Measurements from ENCODE around the gene TRPT1.

Gene TRPT1

GRCh38 chr11:64227405-64227956 is 1.5 kb upstream of the TRPT1 start:
- Histone ChIP-seq H3K4me1 (ENCODE audit: low read depth, poor library complexity, severe bottlenecking) (peaks cover 33% of the 10 kb centered on the region), H3K36me3 (ENCODE audit: insufficient read depth) (no peaks in the 10 kb centered on the region), H3K4me2 (peak overlapping the region; percentile 96; the same call in 1 of the 2 replicates), H3K27ac (no peak overlapping the region), H3K4me3 (IDR thresholded peaks at IDR 0.05; ENCODE audit: insufficient read depth, low read depth, low read length) (no peak overlapping the region), H2AFZ (ENCODE audit: low read depth) (no peak overlapping the region), H4K20me1 (ENCODE audit: insufficient read depth) (no peaks in the 10 kb centered on the region), H3K79me2 (ENCODE audit: insufficient read depth, low read depth) (no peaks in the 10 kb centered on the region), H3K27me3 (ENCODE audit: insufficient read depth, low read depth) (no peaks in the 10 kb centered on the region), H3K9ac (no peak overlapping the region)
- TF ChIP-seq, protein P1, sequence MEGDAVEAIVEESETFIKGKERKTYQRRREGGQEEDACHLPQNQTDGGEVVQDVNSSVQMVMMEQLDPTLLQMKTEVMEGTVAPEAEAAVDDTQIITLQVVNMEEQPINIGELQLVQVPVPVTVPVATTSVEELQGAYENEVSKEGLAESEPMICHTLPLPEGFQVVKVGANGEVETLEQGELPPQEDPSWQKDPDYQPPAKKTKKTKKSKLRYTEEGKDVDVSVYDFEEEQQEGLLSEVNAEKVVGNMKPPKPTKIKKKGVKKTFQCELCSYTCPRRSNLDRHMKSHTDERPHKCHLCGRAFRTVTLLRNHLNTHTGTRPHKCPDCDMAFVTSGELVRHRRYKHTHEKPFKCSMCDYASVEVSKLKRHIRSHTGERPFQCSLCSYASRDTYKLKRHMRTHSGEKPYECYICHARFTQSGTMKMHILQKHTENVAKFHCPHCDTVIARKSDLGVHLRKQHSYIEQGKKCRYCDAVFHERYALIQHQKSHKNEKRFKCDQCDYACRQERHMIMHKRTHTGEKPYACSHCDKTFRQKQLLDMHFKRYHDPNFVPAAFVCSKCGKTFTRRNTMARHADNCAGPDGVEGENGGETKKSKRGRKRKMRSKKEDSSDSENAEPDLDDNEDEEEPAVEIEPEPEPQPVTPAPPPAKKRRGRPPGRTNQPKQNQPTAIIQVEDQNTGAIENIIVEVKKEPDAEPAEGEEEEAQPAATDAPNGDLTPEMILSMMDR (conservative IDR thresholded peaks at IDR 0.05; ENCODE audit: low read depth, low read length): no peak

DNA sequence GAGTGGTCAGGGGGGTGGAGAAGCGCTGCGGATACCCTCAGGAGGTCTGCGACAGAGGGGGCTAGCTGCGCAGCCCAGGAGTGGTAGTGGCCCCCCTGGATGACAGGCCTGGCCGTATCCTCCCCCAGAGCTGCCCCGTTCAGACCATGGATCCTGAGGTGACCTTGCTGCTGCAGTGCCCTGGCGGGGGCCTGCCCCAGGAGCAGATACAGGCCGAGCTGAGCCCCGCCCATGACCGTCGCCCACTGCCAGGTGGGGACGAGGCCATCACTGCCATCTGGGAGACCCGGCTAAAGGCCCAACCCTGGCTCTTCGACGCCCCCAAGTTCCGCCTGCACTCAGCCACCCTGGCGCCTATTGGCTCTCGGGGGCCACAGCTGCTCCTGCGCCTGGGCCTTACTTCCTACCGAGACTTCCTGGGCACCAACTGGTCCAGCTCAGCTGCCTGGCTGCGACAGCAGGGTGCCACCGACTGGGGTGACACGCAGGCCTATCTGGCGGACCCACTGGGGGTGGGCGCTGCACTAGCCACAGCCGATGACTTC is 593 bp upstream of the TRPT1 start:
- H3K4me3 ChIP-seq (IDR thresholded peaks at IDR 0.05; ENCODE audit: insufficient read depth, low read depth, low read length): no peak overlapping the region
- peak overlapping the region; percentile 96 for H3K4me2 ChIP-seq
- H3K9ac ChIP-seq: peak overlapping the region; percentile 53; the same call in 1 of the 2 replicates
- no peak overlapping the region; the same call in 1 of the 2 replicates for H3K27ac ChIP-seq
- TF ChIP-seq, protein P1 (conservative IDR thresholded peaks at IDR 0.05; ENCODE audit: low read depth, low read length): no peak
- peak overlapping the region; percentile 67 for H2AFZ ChIP-seq (ENCODE audit: low read depth)
- no peaks in the 10 kb centered on the region for H3K79me2 ChIP-seq (ENCODE audit: insufficient read depth, low read depth)
- H3K36me3 ChIP-seq (ENCODE audit: insufficient read depth): no peaks in the 10 kb centered on the region
- no peaks in the 10 kb centered on the region for H4K20me1 ChIP-seq (ENCODE audit: insufficient read depth)
- H3K4me1 ChIP-seq (ENCODE audit: low read depth, poor library complexity, severe bottlenecking): peaks cover 29% of the 10 kb centered on the region
- H3K27me3 ChIP-seq (ENCODE audit: insufficient read depth, low read depth): no peaks in the 10 kb centered on the region

- H3K4me3 ChIP-seq (IDR thresholded peaks at IDR 0.05; ENCODE audit: insufficient read depth, low read depth, low read length): no peak overlapping the region
- TF ChIP-seq, protein P1 (conservative IDR thresholded peaks at IDR 0.05; ENCODE audit: low read depth, low read length): no peak
- no peaks in the 10 kb centered on the region for H4K20me1 ChIP-seq (ENCODE audit: insufficient read depth)
- peak overlapping the region; percentile 53; the same call in 1 of the 2 replicates for H3K9ac ChIP-seq
- peak overlapping the region; percentile 67; the same call in 1 of the 2 replicates for H2AFZ ChIP-seq (ENCODE audit: low read depth)
- H3K27me3 ChIP-seq (ENCODE audit: insufficient read depth, low read depth): no peaks in the 10 kb centered on the region
- H3K4me2 ChIP-seq: peak overlapping the region; percentile 84
- H3K79me2 ChIP-seq (ENCODE audit: insufficient read depth, low read depth): no peaks in the 10 kb centered on the region
- peaks cover 25% of the 10 kb centered on the region for H3K4me1 ChIP-seq (ENCODE audit: low read depth, poor library complexity, severe bottlenecking)
- H3K36me3 ChIP-seq (ENCODE audit: insufficient read depth): no peaks in the 10 kb centered on the region
- no peak overlapping the region; the same call in 1 of the 2 replicates for H3K27ac ChIP-seq
These were observed 937 bp downstream of the TRPT1 start for GRCh38 chr11:64224891-64225607.

DNA sequence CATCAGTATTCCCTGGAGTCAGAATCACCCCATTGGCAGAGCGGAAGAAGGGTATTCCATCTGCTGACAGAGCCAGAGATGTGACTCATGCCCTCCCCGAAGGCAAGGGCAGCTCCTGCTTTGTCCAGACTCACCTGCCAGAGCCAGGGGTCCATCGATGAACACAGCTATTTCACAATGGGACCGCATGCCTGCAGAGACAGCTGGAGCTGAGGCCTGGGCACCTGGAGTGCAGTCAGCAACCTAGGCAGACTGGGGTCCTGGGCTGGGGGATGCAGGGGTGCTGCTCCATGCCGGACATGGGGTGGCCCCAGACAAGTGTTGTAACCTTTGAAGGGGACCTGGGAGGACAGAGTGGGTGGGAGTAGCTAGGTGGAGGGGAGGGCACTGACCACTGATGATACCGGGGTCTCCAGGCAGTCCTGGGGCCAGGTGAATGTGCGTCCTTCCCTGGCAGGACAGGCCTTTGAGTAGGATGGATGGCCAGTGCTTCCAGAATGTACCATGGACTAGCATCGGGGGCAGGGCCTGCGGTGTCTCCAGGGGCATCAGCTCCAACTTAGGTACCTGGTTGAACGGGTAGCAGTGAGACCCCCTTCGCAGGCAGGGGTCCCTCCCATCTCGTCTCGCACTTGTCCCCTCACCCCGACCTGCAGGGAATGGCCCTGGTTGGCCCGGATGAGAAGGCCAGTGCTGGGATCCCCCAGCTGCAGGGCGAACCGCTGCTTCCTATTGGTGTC is 1.7 kb downstream of the TRPT1 start:
- Histone ChIP-seq H3K27me3 (ENCODE audit: insufficient read depth, low read depth) (no peaks in the 10 kb centered on the region), H3K4me1 (ENCODE audit: low read depth, poor library complexity, severe bottlenecking) (peaks cover 18% of the 10 kb centered on the region), H3K4me2 (no peak overlapping the region; the same call in 1 of the 2 replicates), H3K9ac (no peak overlapping the region), H3K79me2 (ENCODE audit: insufficient read depth, low read depth) (no peaks in the 10 kb centered on the region), H4K20me1 (ENCODE audit: insufficient read depth) (no peaks in the 10 kb centered on the region), H3K4me3 (IDR thresholded peaks at IDR 0.05; ENCODE audit: insufficient read depth, low read depth, low read length) (no peak overlapping the region), H3K36me3 (ENCODE audit: insufficient read depth) (no peaks in the 10 kb centered on the region), H2AFZ (ENCODE audit: low read depth) (no peak overlapping the region), H3K27ac (no peak overlapping the region)
- TF ChIP-seq, protein P1 (conservative IDR thresholded peaks at IDR 0.05; ENCODE audit: low read depth, low read length): no peak
